ENCODE measurements around the gene ZNF821.
A peak's percentile ranks its signal among the peaks of the same experiment; 100 is the strongest.
"Not testable (repeated sequence)": the region's sequence is repeated elsewhere in the genome, so short reads cannot be mapped to it uniquely, and the experiment has no call there.

Gene ZNF821, protein sequence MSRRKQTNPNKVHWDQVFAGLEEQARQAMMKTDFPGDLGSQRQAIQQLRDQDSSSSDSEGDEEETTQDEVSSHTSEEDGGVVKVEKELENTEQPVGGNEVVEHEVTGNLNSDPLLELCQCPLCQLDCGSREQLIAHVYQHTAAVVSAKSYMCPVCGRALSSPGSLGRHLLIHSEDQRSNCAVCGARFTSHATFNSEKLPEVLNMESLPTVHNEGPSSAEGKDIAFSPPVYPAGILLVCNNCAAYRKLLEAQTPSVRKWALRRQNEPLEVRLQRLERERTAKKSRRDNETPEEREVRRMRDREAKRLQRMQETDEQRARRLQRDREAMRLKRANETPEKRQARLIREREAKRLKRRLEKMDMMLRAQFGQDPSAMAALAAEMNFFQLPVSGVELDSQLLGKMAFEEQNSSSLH

DNA sequence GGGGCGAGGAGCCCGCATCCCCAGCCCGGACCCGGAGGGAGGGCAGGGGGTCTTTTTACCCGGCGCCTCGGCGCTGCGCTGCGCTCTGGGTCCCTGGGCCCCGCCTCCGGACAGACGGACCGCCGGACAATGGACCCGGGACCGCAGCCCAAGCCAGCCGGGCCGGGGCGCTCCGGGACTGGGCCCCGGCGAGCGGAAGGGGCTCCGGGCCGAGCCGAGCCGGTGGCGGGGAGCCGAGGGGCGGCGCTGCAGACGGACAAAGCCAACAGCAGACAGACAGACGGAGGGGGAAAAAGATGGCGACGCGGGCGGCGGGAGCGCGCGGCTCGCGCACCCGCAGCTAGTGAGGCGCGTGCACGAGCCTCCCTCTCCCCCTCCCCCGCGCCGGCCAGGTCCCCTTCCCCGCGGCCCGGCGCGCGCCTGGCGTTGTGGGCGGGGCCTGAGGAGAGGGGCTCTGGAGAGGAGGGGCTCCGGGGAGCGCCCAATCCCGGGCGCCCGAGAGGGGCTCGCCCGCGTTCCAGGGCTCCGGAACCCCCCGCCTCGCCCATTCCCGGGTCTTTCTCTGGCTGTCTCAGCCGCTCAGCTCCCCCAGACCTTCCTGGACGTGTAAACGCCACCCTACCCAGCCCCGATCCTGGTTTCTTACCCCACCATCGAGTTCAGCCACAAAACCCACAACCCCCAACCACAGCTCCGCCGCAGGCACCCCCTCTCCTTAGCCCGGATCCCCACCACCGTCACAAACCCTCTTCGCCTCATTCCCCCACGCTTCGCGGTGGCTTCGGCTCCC lies at the start of gene ZNF821:
ZNF821 (minus strand) TSS at position 334 of the 790 bp plus-strand sequence. CDS start 4,236 bp downstream, outside the sequence.
- DNase-seq = peak; percentile 35

DNA sequence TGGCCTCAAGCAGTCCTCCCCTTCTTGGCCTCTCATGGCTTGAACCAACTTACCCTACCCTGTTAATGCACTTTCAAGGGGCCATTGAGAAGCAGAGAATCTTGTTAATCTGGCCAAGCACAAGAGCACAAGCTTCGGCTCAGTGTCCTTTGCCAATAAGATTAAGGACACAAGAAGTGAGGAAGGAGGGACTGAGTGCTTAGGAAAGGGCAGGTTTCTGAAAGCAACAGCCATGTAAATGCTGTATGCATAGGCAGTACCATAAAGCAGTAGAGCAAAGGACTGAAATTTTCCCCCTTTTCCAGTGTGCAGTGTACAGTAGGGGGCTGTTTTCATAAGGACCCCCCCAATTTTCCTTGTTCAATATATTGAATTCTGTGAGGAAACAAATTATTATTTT lies 49.0 kb upstream of the ZNF821 start:
- DNase-seq = no peak

DNA sequence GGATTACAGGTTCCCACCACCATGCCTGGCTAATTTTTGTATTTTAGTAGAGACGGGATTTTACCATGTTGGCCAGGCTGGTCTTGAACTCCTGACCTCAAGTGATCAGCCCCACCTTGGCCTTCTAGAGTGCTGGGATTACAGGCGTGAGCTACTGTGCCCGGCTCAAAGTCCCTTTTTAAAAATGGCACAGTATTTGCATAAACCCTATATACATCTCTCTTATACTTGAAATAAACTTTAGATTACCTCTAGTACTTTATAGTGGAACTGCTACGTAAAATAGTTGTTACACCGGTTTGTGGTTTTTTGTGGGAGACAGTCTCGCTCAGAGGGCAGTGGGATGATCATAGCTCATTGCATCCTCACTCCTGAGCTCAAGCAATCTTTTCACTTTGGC lies 47.6 kb upstream of the ZNF821 start:
- DNase-seq = no peak

DNA sequence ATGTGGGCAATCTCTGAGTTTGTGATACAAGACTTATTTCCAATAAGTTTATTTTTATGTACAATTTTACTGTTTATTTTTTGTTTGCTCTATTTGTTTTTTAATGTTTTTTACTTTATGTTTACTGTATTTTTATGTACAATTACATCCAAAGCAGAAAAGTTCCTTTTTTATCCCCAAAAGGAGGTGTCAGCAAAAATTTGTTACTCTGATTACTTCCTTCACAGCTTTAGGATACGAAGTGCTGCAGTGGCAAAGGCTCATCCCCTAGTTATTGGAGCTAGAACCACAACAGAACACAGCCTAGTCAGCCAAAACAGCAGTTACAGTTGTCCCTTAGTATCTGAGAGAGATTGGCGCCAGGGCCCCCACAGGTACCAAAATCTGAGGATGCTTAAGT lies 47.0 kb upstream of the ZNF821 start:
- DNase-seq = no peak

DNA sequence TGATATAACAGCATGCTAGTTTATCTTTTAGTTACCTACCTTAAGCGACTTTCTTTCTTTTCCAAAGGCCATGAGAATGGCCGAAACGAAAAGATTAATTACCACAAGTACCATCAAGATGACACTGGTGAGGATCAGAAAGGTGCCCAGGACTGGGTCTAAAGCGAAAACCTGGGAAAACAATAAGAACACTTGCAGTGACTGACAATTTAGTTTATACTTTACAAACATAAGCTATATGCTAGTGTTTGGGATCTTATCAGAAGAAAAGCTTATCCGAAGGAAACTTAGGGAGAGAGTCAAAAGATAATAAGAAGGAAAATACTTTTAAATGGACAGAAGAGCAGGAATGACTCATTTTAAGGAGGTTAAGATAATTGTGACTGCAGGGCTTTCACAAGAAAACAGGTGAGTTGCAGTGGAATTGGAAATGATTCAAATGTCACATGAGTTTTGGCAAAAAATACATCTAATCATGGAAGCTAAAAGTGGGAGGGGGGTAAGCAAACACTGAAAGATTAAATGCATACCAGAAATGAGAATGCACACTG lies 46.1 kb upstream of the ZNF821 start:
- DNase-seq = no peak

DNA sequence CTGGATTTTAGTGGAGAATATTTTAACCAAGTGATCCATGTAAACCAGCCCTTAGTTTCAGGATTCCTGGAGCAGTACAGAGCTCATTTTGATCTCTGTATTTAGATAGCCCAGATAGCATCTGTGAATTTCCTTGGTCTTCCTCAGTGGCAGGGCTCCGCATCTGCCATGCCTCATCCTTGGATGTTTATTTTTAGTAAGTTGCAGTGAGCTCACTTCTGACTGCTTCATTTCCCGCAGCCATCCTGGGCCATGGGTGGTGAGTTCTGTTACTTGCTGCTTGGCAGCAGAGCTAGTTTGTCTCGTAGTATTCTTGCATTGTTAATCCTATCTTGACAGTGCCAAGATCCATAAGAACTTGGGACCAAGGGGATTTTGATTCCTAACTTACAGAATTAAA lies 45.1 kb upstream of the ZNF821 start:
- no peak for DNase-seq

DNA sequence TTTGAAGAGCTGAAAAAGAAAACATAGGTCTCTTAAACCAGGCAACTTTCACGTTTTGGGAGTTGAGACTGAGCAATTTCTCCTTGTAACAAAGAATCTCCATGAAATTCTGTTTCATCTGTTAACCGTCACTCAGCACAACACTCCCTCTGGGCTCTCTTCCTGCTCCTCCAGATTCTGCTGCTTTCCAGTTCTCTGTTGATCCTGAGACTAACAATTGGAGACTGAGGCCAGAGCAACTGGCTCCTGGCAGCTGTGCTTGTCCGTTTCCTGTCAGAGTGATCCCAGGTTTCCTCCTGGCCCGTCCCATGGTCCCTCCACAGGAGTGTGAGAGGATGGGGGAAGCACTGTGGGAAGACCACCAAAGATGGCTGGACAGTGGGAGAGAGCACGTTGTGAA lies 43.8 kb upstream of the ZNF821 start:
- DNase-seq = no peak

DNA sequence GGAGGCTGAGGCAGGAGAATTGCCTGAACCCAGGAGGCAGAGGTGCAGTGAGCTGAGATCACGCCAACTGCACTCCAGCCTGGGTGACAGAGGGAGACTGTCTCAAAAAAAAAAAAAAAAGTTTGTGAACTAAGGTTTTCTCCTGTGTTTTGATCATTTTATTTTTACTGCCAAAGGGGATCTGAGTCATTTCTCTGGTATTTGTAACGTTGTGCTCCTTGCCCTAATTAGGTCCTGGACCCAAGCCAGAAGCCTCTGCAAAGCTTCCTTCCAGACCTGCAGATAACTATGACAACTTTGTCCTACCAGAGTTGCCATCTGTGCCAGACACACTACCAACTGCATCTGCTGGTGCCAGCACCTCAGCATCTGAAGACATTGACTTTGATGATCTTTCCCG lies 43.4 kb upstream of the ZNF821 start:
- DNase-seq = no peak

DNA sequence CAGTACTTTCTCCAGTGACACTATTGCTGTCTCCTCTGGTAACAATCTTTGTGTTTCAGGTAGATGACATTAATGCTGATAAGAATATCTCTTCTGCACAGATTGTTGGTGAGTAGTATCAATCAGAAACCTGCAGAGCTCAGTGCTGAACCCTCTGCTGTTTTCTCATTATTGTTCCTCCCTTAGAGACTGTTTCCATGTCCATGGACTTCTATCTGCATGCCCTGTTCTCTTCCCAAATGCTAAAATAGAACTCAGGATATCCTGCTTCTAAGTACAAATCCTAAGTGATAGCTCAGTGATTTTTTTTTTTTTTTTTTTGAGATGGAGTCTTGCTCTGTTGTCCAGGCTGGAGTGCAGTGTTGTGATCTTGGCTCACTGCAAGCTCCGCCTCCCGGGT lies 40.7 kb upstream of the ZNF821 start:
- no peak for DNase-seq

DNA sequence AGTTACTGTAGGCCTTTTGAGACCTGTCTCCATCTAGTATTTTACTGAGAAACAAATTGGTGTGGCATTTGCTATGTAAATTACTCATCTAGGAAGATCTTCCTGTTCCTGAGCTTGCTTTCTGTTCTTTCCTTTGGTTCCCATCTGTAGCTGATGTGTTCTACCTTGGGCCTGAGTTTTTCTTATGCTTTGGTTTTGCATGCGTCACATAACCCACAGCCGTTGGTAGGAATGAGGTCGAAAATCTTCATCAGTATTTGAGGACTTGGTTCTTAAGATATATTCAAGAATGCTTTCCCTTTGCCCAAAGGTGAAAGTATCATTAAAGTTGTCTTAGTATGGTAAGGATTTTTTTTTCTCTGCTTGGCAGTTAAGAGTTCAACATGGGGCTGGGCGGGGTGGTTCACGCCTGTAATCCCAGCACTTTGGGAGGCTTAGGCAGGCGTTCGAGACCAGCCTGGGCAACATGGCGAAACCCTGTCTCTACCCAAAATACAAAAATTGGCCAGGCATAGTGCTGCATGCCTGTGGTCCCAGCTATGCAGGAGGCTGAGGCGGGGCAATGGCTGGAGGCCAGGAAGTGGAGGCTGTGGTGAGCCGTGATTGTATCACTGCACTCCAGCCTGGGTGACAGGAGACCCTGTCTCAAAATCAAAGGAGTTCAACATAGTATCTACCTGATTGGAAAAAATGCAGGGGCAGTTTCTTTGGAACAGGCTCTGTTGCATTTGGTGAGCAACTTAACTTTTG lies 40.1 kb upstream of the ZNF821 start:
- no peak for DNase-seq

DNA sequence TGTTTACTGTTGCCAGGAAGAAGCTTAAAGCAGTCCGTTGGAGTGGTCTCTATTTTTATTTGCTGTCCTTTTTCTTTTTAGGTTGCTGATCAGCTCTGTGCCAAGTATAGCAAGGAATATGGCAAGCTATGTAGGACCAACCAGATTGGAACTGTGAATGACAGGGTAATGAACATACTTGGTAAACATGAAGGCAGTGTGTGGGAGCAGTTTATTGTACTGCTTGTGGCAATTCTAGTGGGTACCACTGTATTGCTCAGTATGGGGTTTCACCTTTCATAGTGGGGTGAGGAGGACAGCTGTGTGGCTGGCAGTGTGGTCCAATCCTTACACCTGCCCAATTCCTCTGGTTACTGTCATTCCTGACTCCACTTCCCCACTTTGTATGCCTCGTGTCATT lies 36.7 kb upstream of the ZNF821 start:
- no peak for DNase-seq

DNA sequence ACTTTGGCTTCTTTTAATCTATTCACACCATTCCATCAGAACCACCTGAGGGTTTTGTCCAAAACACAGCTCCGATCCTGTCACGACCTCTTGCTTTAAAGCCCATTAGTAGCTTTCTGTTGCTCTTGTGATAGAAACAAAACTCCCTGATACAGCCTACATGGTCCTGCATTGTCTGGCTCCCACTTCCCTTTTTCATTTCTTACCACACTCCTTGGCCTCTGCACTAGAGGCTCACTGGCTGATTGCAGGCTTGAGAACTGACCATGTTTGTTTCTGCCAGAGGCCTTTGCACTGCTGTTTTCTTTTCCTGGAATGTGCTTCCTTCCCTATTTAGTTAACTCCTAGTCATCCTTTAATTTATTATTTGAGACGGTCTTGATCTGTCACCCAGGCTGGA lies 35.1 kb upstream of the ZNF821 start:
- no peak for DNase-seq

DNA sequence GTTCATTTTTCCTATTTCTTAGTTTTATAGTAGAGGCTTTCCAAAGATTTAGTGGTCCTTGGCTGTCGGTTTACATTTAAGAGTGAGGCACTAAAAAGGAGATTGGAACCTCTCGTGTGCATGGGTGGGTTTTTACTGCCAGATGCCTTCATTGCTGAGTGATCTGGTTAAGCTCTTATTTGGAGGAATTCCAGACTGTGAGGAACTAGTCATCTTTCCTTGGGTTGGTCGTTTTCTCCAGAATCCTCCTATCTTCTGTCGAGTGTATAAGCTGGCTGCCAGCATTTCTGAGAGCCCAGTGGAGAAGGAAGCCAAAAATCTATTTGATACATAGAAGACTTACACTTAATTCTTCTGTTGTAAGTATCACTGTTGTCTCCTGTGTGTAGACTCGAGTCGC lies 33.9 kb upstream of the ZNF821 start:
- no peak for DNase-seq

DNA sequence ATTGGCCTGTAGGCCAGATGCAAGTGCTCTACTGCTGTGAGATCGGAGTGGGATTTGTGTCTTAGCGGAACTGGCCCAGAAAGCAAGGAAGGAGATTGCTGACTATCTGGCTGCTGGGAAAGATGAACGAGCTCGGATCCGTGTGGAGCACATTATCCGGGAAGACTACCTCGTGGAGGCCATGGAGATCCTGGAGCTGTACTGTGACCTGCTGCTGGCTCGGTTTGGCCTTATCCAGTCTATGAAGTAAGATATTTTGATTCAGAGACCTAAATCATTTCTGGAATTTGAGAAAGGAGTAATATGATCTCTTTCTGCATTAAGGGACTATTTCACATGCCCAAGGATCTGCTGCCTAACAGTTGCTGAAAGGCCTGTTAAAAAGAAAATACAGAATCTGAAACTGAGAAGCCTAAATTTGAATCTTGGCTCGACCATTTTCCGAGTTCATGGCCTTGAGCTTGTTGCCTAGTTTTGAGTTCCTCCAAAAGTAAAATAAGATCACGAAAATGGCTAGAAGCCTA lies 32.5 kb upstream of the ZNF821 start:
- no peak for DNase-seq

DNA sequence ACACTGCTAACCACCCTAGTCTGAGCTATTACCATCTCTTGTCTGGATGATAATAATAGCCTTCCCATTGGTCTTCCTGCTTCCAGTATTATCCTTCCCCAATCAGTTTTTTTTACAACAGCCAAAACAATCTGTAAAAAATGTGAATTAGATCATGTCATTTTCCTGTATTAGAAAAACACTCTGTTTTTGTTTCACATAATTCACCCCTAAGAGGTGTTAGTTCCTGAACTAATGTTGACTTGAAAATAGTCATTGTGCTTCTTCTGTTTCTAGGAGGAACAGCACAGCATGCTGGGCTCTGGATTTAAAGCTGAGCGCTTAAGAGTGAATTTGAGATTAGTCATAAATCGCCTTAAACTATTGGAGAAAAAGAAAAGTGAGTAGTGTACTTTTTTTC lies 31.4 kb upstream of the ZNF821 start:
- no peak for DNase-seq

DNA sequence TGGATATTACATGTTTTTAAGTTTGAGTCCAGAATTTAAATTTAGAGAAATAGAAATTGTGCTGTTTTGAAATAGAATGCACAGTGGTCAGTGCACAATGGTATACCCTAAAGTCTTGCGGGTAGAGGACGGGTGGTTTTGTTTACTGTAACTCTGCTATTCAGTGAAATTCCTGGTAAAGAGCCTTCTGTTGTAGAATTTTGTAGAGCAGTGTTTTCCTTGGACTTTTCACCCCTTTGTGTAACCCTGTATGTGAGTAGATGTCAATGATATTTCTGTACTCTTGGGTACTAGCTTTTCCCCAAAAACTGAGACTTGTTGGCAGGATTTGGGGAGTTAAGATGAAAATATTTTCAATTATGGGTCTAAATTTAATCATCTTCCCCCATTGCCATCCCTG lies 30.8 kb upstream of the ZNF821 start:
- DNase-seq = no peak

DNA sequence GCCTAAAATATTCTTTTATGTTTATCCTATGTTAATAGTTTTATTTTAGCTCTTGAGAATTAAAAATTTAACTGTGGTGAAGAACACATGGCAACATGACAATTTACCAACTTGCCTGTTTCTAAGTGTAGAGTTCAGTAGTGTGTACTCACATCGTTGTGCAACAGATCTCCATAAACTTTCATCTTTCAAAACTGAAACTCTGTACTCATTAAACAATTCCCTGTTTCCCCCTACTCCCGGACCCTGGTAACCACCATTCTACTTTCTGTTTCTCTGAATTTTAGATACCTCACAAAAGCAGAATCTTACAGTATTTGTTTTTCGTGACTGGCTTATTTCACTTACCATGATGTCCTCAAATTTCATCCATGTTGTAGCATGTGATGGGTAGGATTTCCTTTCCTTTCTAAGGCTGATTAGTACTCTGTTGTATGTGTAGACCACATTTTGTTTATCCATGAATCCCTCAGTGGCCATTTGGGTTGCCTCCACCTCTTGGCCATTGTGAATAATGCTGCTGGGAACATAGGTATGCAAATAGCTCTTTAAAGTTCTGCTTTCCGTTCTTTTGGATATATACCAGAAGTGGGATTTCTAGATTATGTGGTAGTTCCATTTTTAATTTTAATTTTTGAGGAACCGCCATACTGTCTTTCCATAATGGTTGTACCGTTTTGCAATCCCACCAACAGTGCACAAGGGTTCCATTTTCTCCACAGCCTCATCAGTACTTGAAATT lies 28.7 kb upstream of the ZNF821 start:
- DNase-seq = no peak

DNA sequence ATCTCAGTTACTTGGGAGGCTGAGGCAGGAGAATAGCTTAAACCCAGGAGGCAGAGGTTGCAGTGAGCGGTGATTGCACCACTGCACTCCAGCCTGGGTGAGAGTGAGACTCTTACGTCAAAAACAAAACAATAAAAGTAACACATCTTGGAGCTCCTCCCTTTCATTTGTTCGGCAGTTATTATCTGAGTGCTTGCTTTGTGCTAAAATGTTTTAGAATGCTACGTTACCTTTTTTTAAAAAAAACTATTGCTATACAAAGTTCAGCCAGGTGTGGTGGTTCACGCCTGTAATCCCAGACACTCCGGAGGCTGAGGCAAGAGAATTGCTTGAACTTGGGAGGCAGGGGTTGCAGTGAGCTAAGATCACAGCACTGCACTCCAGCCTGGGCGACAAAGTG lies 27.1 kb upstream of the ZNF821 start:
- no peak for DNase-seq

DNA sequence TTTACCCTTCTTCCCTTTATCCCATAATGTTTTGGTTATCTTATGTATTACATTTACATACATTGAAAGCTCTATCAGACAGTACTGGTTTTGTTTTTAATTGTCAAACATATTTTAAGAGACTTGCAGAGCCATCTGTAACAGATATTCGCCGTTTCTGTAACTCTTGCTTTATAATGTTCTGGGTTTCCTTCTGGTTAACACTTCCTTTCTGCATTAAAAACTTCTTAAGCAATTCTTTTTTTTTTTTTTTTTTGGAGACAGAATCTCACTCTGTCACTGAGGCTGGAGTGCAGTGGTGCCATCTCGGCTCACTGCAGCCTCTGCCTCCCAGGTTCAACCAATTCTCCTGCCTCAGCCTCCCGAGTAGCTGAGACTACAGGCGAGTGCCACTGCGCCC lies 21.8 kb upstream of the ZNF821 start:
- DNase-seq = not testable (repeated sequence)

DNA sequence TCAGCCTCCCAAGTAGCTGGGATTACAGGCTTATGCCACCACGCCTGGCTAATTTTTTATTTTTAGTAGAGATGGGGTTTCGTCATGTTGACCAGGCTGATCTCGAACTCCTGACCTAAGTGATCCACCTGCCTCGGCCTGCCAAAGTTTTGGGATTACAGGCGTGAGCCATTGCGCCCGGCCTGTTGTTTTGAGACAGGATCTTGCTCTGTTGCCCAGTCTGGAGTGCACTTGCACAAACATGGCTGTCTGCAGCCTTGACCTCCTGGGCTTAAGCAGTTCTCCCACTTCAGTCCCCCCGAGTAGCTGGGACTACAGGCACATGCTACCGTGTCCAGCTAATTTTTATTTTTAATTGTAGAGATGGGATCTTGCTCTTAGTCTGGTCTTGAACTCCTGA lies 20.3 kb upstream of the ZNF821 start:
- no peak for DNase-seq

DNA sequence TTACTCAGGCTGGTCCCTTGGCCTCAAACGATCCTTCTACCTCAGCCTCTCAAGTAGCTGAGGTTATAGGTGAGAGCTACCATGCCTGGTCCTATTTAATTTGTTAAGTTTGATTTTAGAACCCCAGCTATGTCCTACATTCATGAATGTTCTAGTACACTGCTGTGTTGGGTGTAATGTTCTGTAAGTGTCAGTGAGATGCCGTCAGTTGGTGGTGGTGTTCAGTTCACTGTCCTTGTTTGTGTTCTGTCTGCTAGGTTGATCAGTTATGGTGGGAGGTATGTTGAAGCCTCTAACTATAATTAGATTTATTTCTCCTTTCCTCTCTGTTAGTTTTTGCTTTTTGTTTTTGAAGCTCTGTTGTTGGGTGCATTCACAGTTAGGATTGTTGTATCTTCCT lies 19.6 kb upstream of the ZNF821 start:
- DNase-seq = no peak

DNA sequence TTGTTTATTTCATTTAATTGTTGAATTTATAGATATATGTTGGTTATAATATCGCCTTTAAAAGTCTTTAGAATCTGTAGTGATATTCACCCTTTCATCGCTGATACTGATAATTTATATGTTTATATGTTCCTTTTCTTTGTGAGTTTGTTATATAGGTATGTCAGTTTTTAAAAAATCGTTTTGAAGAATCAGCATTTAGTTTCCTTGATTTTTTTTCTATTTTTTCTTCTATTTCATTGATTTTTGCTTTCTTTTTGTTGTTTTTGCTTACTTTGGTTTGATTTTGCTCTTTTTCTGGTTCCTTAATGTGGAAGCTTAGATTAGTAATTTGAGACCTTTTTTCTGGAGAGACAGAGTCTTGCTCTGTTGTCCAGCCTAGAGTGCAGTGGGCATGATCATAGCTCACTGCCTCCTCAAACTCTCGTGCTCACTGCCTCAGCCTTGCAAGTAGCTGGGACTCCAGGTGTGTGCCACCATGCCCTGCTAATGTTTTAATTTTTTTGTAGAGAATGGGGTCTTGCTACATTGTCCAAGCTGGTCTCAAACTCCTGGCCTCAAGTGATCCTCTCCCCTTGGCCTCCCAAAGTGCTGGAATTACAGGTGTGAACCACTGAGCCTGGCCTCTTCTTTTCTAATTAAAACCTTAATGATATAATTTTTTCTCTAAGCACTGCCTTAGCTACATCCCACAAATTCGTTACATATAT lies 18.8 kb upstream of the ZNF821 start:
- no peak for DNase-seq
